Breast epithelium (tissue), 3 donors: ENCODE results near the gene XRCC6.

Experiments
- CTCF ChIP-seq, 3 donors: fragments of 450-650 bp; IDR thresholded peaks; one replicate each; pipeline ENCODE4 v1.5.1; 2016 to 2017; ENCODE audit warnings: antibody characterized with exemption in 3 of 3, mild to moderate bottlenecking in 3 of 3, moderate library complexity in 3 of 3
- POLR2A ChIP-seq: fragments of 450-650 bp; IDR thresholded peaks from one replicate; pipeline ENCODE4 v1.6.1; 2016; ENCODE audit warnings: antibody characterized with exemption, mild to moderate bottlenecking, moderate library complexity
- POLR2AphosphoS5 ChIP-seq, 3 donors: sonication (generic); formaldehyde crosslinking; IDR thresholded peaks; one replicate each; pipeline ENCODE4 v1.6.1; 2017; ENCODE audit warnings: antibody characterized with exemption in 3 of 3

- TF ChIP-seq CTCF (IDR thresholded peaks at IDR 0.05), result no peak
- no peak for TF ChIP-seq POLR2A
- TF ChIP-seq POLR2AphosphoS5 (IDR thresholded peaks at IDR 0.05), result no peak
Measured at GRCh38 chr22:41579997-41580355, 41.1 kb upstream of the XRCC6 start.
